Vagina (tissue), 2 donors: ENCODE data around the gene CARD9.

Source experiments
- CTCF ChIP-seq, 3 experiments: fragments of 450-650 bp in 2 of 3; fragments of 200-600 bp in 1 of 3; sonication (generic) in 1 of 3; IDR thresholded peaks; one replicate each; pipeline ENCODE4 v1.5.1; 2017 to 2019; ENCODE audit warnings: antibody characterized with exemption in 3 of 3, mild to moderate bottlenecking in 2 of 3, moderate library complexity in 2 of 3
- POLR2A ChIP-seq, 2 donors: fragments of 450-650 bp; IDR thresholded peaks; one replicate each; pipeline ENCODE4 v1.6.1; 2017; ENCODE audit warnings: antibody characterized with exemption in 2 of 2, mild to moderate bottlenecking in 2 of 2, moderate library complexity in 2 of 2

- peak in 1 of 3 experiments; percentile 20 for TF ChIP-seq CTCF (IDR thresholded peaks at IDR 0.05)
- no peak for TF ChIP-seq POLR2A (IDR thresholded peaks at IDR 0.05)
Measured at GRCh38 chr9:136345281-136346156, 27.9 kb downstream of the CARD9 start.
